ENCODE results near the gene CCDC157. TPM values are rescaled to one million over a fixed set of nuclear protein-coding genes. Genes with fewer than 3 reads are reported as not detected.

The CCDC157 gene
- total and polyA plus RNA-seq, 10 of the 15 experiments (the other 5 are each of a cell fraction or from before 2014, with no cell fraction given): 0.10 to 2.8 (median 1.2) TPM

- no peak overlapping the region for H3K4me3 ChIP-seq
- SMC1A ChIA-PET (ENCODE audit: uncharacterized antibody, unreplicated experiment): interaction anchor here (0.9 to 9.7 kb wide), 5 partner anchors 9 to 81 kb away, joined by 3 to 92 read pairs (median 4); partner anchors contain the start of genes CASTOR1 and TBC1D10A
- no peak for TF ChIP-seq SREBF2 (IDR thresholded peaks at IDR 0.05; ENCODE audit: low read length)
- peak; percentile 38 for TF ChIP-seq MEF2B (IDR thresholded peaks at IDR 0.05; ENCODE audit: partially characterized antibody, poor library complexity, severe bottlenecking)
- TF ChIP-seq ZBTB40 (IDR thresholded peaks at IDR 0.05; ENCODE audit: borderline replicate concordance): no peak
- TF ChIP-seq BCL11A (IDR thresholded peaks at IDR 0.05; ENCODE audit: low read depth, low read length): peak; percentile 84
- TF ChIP-seq CREB1 (IDR thresholded peaks at IDR 0.05; ENCODE audit: low read depth): peak; percentile 83
- TF ChIP-seq RAD21 (IDR thresholded peaks at IDR 0.05; ENCODE audit: insufficient read depth, low read depth, low read length): no peak
- TF ChIP-seq RUNX3 (IDR thresholded peaks at IDR 0.05; ENCODE audit: low read length): peak; percentile 79
- TF ChIP-seq, protein P1, sequence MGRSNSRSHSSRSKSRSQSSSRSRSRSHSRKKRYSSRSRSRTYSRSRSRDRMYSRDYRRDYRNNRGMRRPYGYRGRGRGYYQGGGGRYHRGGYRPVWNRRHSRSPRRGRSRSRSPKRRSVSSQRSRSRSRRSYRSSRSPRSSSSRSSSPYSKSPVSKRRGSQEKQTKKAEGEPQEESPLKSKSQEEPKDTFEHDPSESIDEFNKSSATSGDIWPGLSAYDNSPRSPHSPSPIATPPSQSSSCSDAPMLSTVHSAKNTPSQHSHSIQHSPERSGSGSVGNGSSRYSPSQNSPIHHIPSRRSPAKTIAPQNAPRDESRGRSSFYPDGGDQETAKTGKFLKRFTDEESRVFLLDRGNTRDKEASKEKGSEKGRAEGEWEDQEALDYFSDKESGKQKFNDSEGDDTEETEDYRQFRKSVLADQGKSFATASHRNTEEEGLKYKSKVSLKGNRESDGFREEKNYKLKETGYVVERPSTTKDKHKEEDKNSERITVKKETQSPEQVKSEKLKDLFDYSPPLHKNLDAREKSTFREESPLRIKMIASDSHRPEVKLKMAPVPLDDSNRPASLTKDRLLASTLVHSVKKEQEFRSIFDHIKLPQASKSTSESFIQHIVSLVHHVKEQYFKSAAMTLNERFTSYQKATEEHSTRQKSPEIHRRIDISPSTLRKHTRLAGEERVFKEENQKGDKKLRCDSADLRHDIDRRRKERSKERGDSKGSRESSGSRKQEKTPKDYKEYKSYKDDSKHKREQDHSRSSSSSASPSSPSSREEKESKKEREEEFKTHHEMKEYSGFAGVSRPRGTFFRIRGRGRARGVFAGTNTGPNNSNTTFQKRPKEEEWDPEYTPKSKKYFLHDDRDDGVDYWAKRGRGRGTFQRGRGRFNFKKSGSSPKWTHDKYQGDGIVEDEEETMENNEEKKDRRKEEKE (IDR thresholded peaks at IDR 0.05): no peak
- TF ChIP-seq MTA2 (IDR thresholded peaks at IDR 0.05; ENCODE audit: low read depth): peak; percentile 87
- TF ChIP-seq ATF7 (IDR thresholded peaks at IDR 0.05; ENCODE audit: low read depth): peak; percentile 98
- TF ChIP-seq RAD51 (IDR thresholded peaks at IDR 0.05): no peak
- peak in 1 of 2 experiments; percentile 47; a peak in 1 of 4 replicates for TF ChIP-seq ETV6 (conservative IDR thresholded peaks at IDR 0.05 in 1 of 2, IDR thresholded peaks at IDR 0.05 in 1 of 2; ENCODE audit: borderline replicate concordance in 1 of 2, low read depth in 1 of 2)
- TF ChIP-seq, protein P2, sequence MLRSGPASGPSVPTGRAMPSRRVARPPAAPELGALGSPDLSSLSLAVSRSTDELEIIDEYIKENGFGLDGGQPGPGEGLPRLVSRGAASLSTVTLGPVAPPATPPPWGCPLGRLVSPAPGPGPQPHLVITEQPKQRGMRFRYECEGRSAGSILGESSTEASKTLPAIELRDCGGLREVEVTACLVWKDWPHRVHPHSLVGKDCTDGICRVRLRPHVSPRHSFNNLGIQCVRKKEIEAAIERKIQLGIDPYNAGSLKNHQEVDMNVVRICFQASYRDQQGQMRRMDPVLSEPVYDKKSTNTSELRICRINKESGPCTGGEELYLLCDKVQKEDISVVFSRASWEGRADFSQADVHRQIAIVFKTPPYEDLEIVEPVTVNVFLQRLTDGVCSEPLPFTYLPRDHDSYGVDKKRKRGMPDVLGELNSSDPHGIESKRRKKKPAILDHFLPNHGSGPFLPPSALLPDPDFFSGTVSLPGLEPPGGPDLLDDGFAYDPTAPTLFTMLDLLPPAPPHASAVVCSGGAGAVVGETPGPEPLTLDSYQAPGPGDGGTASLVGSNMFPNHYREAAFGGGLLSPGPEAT (IDR thresholded peaks at IDR 0.05; ENCODE audit: low read depth): no peak; the same call in 1 of the 2 replicates
- TF ChIP-seq POU2F2 (IDR thresholded peaks at IDR 0.05; ENCODE audit: borderline replicate concordance, low read depth, low read length): no peak
Measured at GRCh38 chr22:30308518-30309230, 48.1 kb upstream of the CCDC157 start.

More at GRCh38 chr22:30308518-30309230, 48.1 kb upstream of the CCDC157 start:
- H3K36me3 ChIP-seq (ENCODE audit: control insufficient read depth in 2 of 2, insufficient read depth in 2 of 2, low read length in 1 of 2): peaks cover 0 to 14% of the 10 kb centered on the region in 2 experiments; a peak in 2 of 4 replicates
- H3K9ac ChIP-seq (ENCODE audit: control insufficient read depth, insufficient read depth, low read length): peak overlapping the region; percentile 24; the same call in 1 of the 2 replicates
- no TSS peak for BruUV-seq (replicated peaks)
- H2AFZ ChIP-seq (ENCODE audit: control insufficient read depth, low read depth, low read length): no peak overlapping the region
- intact Hi-C loops (cut with micrococcal nuclease; ENCODE audit: unreplicated experiment) (no loop called here), in situ Hi-C loops (cut with MboI) (no loop called here)
- H3K4me1 ChIP-seq (ENCODE audit: control insufficient read depth, insufficient read depth, low read length): peaks cover 97% of the 10 kb centered on the region
- H4K20me1 ChIP-seq (ENCODE audit: control insufficient read depth, insufficient read depth): no peaks in the 10 kb centered on the region
- ChIA-PET CTCF (interaction anchor here (2.4 to 18.4 kb wide), 2 partner anchors 17 to 19 kb away, joined by 14 to 177 read pairs; partner anchors contain the start of genes CASTOR1 and TBC1D10A), POLR2A (interaction anchor here (1.1 to 16.1 kb wide), 5 partner anchors 12 to 115 kb away, joined by 3 to 198 read pairs (median 6); partner anchors contain the start of gene TBC1D10A), RAD21 (ENCODE audit: unreplicated experiment) (interaction anchor here (0.7 to 8.2 kb wide), 7 partner anchors 17 to 1036 kb away, joined by 3 to 88 read pairs (median 4); partner anchors contain the start of genes CASTOR1, CCDC157, SF3A1 and TBC1D10A)
- DNase-seq (ENCODE audit: low read depth, low spot score): peak; percentile 65
- H3K27me3 ChIP-seq (replicated peaks in 1 of 2; ENCODE audit: control insufficient read depth in 2 of 2, insufficient read depth in 2 of 2, low read length in 1 of 2): no peaks in the 10 kb centered on the region
- 20% methylated on average over 5 of the region's 5 CpGs for WGBS (ENCODE audit: insufficient coverage, insufficient replicate concordance, low lambda C conversion rate, missing lambda C conversion rate)
- no peak for FAIRE-seq
- peak; percentile 46 for ATAC-seq
- peak overlapping the region; percentile 70 for H3K4me2 ChIP-seq (ENCODE audit: control insufficient read depth, insufficient read depth)
- no peaks in the 10 kb centered on the region for H3K9me3 ChIP-seq (replicated peaks; ENCODE audit: control insufficient read depth, insufficient read depth, low read length)
- peak overlapping the region; percentile 87 for H3K27ac ChIP-seq (ENCODE audit: control insufficient read depth, insufficient read depth)
- peaks cover 75% of the 10 kb centered on the region for H3K79me2 ChIP-seq (ENCODE audit: control insufficient read depth, insufficient read depth, low read length)
